Body of pancreas (tissue), 4 donors: ENCODE data around the gene MAML2.

Experiments used
- CTCF ChIP-seq, 7 experiments: fragments of 450-650 bp in 4 of 7; fragments of 200-600 bp in 3 of 7; sonication (generic) in 3 of 7; IDR thresholded peaks; one replicate each; pipeline ENCODE4 v1.5.1; 2016 to 2019; ENCODE audit warnings: antibody characterized with exemption in 7 of 7
- POLR2A ChIP-seq, 3 donors: fragments of 450-650 bp; IDR thresholded peaks; one replicate each; pipeline ENCODE4 v1.6.1; 2016; ENCODE audit warnings: antibody characterized with exemption in 3 of 3, mild to moderate bottlenecking in 2 of 3

- no peak for TF ChIP-seq CTCF (IDR thresholded peaks at IDR 0.05)
- TF ChIP-seq POLR2A (IDR thresholded peaks at IDR 0.05): no peak
These were observed 263.3 kb downstream of the MAML2 start for GRCh38 chr11:96079691-96080090.
